GM12878 (cell line): ENCODE results near the gene HDAC5. TPM values are rescaled to one million over a fixed set of nuclear protein-coding genes. Genes with fewer than 3 reads are reported as not detected.

Experiments
- ATAC-seq: fragments of 200-7000 bp; cut with Tn5 transposase; 3 replicates; pipeline ENCODE4 v1.9.1; 2020; ENCODE audit warnings: mild to moderate bottlenecking, moderate library complexity
- BruUV-seq: library from RNA; stranded (reverse); fragments of 400-500 nt; replicated peaks from 2 replicates; lab custom pipeline; 2021; lab: Mats Ljungman, UMichigan
- CTCF ChIA-PET: fragments of 300-600 bp; sonication (Branson Sonifier 250); formaldehyde crosslinking; extraction: SDS; loops from one replicate; lab custom pipeline; 2021; ENCODE audit warnings: inconsistent platforms; lab: Yijun Ruan, JAX
- POLR2A ChIA-PET: fragments of 350-600 bp; formaldehyde crosslinking; extraction: SDS; loops from one replicate; lab custom pipeline; 2021; ENCODE audit warnings: inconsistent platforms; lab: Charles Lee
- RAD21 ChIA-PET: fragments of 300-600 bp; sonication (Branson Sonifier 250); formaldehyde crosslinking; loops from one replicate; lab custom pipeline; 2023; ENCODE audit warnings: antibody characterized with exemption; ENCODE audit not compliant: unreplicated experiment; lab: Charles Lee
- SMC1A ChIA-PET: fragments of 300-600 bp; sonication (Branson Sonifier 250); formaldehyde crosslinking; loops from one replicate; lab custom pipeline; 2023; ENCODE audit not compliant: unreplicated experiment, uncharacterized antibody; lab: Charles Lee
- DNase-seq: peaks from one replicate; pipeline ENCODE4 v3.0.0-alpha.2; 2011; ENCODE audit warnings: low read depth, low spot score
- FAIRE-seq: peaks from 3 replicates; lab custom pipeline; 2011; peaks lifted over from hg19 to GRCh38; lab: Jason Lieb, UNC
- H2AFZ ChIP-seq: 2 replicates; pipeline ENCODE4 v1.6.0; 2011; ENCODE audit warnings: low read depth, low read length, control low read depth; ENCODE audit not compliant: control insufficient read depth
- H3K27ac ChIP-seq: 2 replicates; pipeline ENCODE4 v1.5.1; 2011; ENCODE audit warnings: control low read depth; ENCODE audit not compliant: control insufficient read depth, insufficient read depth
- H3K27me3 ChIP-seq, 2 experiments: replicated peaks in 1 of 2; 2 replicates each; pipeline versions ENCODE4 v1.6.0 to v1.6.1; 2011; ENCODE audit warnings: low read length in 1 of 2; ENCODE audit not compliant: control insufficient read depth in 2 of 2, insufficient read depth in 2 of 2
- H3K36me3 ChIP-seq, 2 experiments: 2 replicates each; pipeline ENCODE4 v1.5.1; 2011; ENCODE audit warnings: low read length in 1 of 2; ENCODE audit not compliant: control insufficient read depth in 2 of 2, insufficient read depth in 2 of 2
- H3K4me1 ChIP-seq: 2 replicates; pipeline ENCODE4 v1.6.1; 2011; ENCODE audit warnings: mild to moderate bottlenecking, low read length, moderate library complexity, mixed read lengths; ENCODE audit not compliant: control insufficient read depth, insufficient read depth
- H3K4me2 ChIP-seq: 2 replicates; pipeline ENCODE4 v1.6.0; 2011; ENCODE audit warnings: control low read depth; ENCODE audit not compliant: control insufficient read depth, insufficient read depth
- H3K4me3 ChIP-seq: fragments of 200-600 bp; sonication (generic); 2 replicates; pipeline ENCODE4 v1.5.1; 2016
- H3K79me2 ChIP-seq: 2 replicates; pipeline ENCODE4 v1.6.0; 2011; ENCODE audit warnings: low read length; ENCODE audit not compliant: control insufficient read depth, insufficient read depth
- H3K9ac ChIP-seq: 2 replicates; pipeline ENCODE4 v1.8.0; 2011; ENCODE audit warnings: low read length, control low read depth, mixed read lengths; ENCODE audit not compliant: control insufficient read depth, insufficient read depth
- H3K9me3 ChIP-seq: replicated peaks from 3 replicates; pipeline ENCODE4 v1.5.1; 2011; ENCODE audit warnings: mild to moderate bottlenecking, low read length; ENCODE audit not compliant: control insufficient read depth, insufficient read depth
- H4K20me1 ChIP-seq: 2 replicates; pipeline ENCODE4 v1.6.0; 2011; ENCODE audit not compliant: control insufficient read depth, insufficient read depth
- FOXM1 ChIP-seq: IDR thresholded peaks from 2 replicates; pipeline ENCODE4 v1.6.1; 2012; ENCODE audit warnings: low read depth, mild to moderate bottlenecking, inconsistent platforms, low read length, moderate library complexity
- KLF5 ChIP-seq: fragments of 450-650 bp; IDR thresholded peaks from 2 replicates; pipeline ENCODE4 v1.6.1; 2014; ENCODE audit warnings: mild to moderate bottlenecking; ENCODE audit not compliant: partially characterized antibody
- NR2C1 ChIP-seq: fragments of 450-650 bp; IDR thresholded peaks from 2 replicates; pipeline ENCODE4 v1.6.1; 2017; ENCODE audit warnings: antibody characterized with exemption, mild to moderate bottlenecking, moderate library complexity
- NR2F1 ChIP-seq: fragments of 450-650 bp; conservative IDR thresholded peaks from 2 replicates; pipeline ENCODE4 v1.6.1; 2017; ENCODE audit warnings: mild to moderate bottlenecking
- SMAD1 ChIP-seq: fragments of 450-650 bp; IDR thresholded peaks from 2 replicates; pipeline ENCODE4 v1.6.1; 2018; ENCODE audit warnings: mild to moderate bottlenecking, low read depth; ENCODE audit not compliant: partially characterized antibody
- WGBS: methylation state at CpG from one replicate; pipeline ENCODE4 v1.1.6; 2016; ENCODE audit warnings: low lambda C conversion rate; ENCODE audit not compliant: insufficient replicate concordance, insufficient coverage; ENCODE audit errors: missing lambda C conversion rate; 5-methylcytosine and 5-hydroxymethylcytosine counted together
- in situ Hi-C: fragments of 300-500 bp; cut with MboI; formaldehyde crosslinking; loops from 9 replicates; pipeline ENCODE4 v1.14.3; 2018; ENCODE audit warnings: mixed read lengths
- intact Hi-C: fragments of 100-400 bp; cut with micrococcal nuclease; formaldehyde crosslinking; loops from one replicate; pipeline ENCODE4 v1.14.2; 2022; ENCODE audit not compliant: unreplicated experiment
- polyA plus RNA-seq, 11 experiments: library from polyadenylated mRNA; depleted of rRNA in 4 of 11; unstranded in 6 of 11; stranded (reverse) in 5 of 11; fragments of >200 nt; fragmentation: Nextera tagmentation in 4 of 11; fragmentation: Illumina TruSeq in 1 of 11; extraction: Ambion mirVana in 4 of 11; extraction: Trizol in 1 of 11; gene quantifications; 1 replicate in 1 of 11; 2 replicates in 10 of 11; pipeline versions ENCODE4 v1.2.1 to v1.2.3, GENCODE V29; 2011 to 2016; ENCODE audit warnings: inconsistent platforms in 2 of 11, missing spikeins in 2 of 11, low read depth in 1 of 11
- total RNA-seq, 4 experiments: library from RNA; depleted of rRNA in 3 of 4; stranded (reverse); fragments of >200 nt in 3 of 4; fragmentation: Illumina TruSeq in 1 of 4; extraction: Trizol in 1 of 4; gene quantifications; 2 replicates each; pipeline versions ENCODE4 v1.2.1 to v1.2.3, GENCODE V29; 2013 to 2021
- TF ChIP-seq, protein P1 (sequence below): fragments of 450-650 bp; IDR thresholded peaks from 2 replicates; pipeline ENCODE4 v1.6.1; 2014; ENCODE audit warnings: mild to moderate bottlenecking
- TF ChIP-seq, protein P2 (sequence below): fragments of 450-650 bp; IDR thresholded peaks from 2 replicates; pipeline ENCODE4 v1.6.1; 2017; ENCODE audit warnings: mild to moderate bottlenecking, moderate library complexity
- TF ChIP-seq, protein P3 (sequence below): IDR thresholded peaks from 2 replicates; pipeline ENCODE4 v1.6.1; 2012; ENCODE audit warnings: low read depth, low read length, improper control_type of control experiment

Gene HDAC5
- total and polyA plus RNA-seq, 10 of the 15 experiments (the other 5 are each of a cell fraction or from before 2014, with no cell fraction given) = 1.1 to 58.0 (median 27.3) TPM

DNA sequence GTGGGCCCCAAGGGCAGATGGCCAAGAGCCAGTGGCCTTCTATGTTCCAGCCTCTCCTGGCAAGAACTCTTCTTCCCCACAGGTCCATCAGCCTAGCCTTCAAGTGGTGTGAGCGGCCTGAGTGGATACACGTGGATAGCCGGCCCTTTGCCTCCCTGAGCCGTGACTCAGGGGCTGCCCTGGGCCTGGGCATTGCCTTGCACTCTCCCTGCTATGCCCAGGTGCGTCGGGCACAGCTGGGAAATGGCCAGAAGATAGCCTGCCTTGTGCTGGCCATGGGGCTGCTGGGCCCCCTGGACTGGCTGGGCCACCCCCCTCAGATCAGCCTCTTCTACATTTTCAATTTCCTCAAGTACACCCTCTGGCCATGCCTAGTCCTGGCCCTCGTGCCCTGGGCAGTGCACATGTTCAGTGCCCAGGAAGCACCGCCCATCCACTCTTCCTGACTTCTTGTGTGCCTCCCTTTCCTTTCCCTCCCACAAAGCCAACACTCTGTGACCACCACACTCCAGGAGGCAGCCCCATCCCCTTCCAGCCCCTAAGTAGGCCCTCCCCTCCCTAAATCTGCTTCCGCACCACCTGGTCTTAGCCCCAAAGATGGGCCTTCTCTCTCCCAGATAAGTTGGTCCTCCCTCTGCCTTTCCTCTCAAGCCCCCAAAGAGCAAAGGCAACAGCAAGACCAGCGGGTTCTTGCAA is 47.7 kb downstream of the HDAC5 start:
- no TSS peak for BruUV-seq
- DNase-seq = no peak
- no peaks in the 10 kb centered on the region for H3K27me3 ChIP-seq
- H3K4me2 ChIP-seq = no peak overlapping the region
- ChIA-PET CTCF (no interaction called here), POLR2A (no interaction called here), SMC1A (no interaction called here), RAD21 (no interaction called here)
- H3K79me2 ChIP-seq = peaks cover 14% of the 10 kb centered on the region
- WGBS = 86% methylated on average over 9 of the region's 10 CpGs
- no peak overlapping the region for H3K4me3 ChIP-seq
- no peaks in the 10 kb centered on the region for H3K4me1 ChIP-seq
- intact Hi-C loops = no loop called here
- H3K9ac ChIP-seq = no peak overlapping the region
- H4K20me1 ChIP-seq = no peaks in the 10 kb centered on the region
- ATAC-seq = no peak
- no peak for FAIRE-seq
- TF ChIP-seq, protein P1, sequence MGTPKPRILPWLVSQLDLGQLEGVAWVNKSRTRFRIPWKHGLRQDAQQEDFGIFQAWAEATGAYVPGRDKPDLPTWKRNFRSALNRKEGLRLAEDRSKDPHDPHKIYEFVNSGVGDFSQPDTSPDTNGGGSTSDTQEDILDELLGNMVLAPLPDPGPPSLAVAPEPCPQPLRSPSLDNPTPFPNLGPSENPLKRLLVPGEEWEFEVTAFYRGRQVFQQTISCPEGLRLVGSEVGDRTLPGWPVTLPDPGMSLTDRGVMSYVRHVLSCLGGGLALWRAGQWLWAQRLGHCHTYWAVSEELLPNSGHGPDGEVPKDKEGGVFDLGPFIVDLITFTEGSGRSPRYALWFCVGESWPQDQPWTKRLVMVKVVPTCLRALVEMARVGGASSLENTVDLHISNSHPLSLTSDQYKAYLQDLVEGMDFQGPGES = no peak
- TF ChIP-seq NR2C1 (no peak), FOXM1 (no peak), KLF5 (no peak), SMAD1 (no peak), NR2F1 (no peak)
- TF ChIP-seq, protein P2, sequence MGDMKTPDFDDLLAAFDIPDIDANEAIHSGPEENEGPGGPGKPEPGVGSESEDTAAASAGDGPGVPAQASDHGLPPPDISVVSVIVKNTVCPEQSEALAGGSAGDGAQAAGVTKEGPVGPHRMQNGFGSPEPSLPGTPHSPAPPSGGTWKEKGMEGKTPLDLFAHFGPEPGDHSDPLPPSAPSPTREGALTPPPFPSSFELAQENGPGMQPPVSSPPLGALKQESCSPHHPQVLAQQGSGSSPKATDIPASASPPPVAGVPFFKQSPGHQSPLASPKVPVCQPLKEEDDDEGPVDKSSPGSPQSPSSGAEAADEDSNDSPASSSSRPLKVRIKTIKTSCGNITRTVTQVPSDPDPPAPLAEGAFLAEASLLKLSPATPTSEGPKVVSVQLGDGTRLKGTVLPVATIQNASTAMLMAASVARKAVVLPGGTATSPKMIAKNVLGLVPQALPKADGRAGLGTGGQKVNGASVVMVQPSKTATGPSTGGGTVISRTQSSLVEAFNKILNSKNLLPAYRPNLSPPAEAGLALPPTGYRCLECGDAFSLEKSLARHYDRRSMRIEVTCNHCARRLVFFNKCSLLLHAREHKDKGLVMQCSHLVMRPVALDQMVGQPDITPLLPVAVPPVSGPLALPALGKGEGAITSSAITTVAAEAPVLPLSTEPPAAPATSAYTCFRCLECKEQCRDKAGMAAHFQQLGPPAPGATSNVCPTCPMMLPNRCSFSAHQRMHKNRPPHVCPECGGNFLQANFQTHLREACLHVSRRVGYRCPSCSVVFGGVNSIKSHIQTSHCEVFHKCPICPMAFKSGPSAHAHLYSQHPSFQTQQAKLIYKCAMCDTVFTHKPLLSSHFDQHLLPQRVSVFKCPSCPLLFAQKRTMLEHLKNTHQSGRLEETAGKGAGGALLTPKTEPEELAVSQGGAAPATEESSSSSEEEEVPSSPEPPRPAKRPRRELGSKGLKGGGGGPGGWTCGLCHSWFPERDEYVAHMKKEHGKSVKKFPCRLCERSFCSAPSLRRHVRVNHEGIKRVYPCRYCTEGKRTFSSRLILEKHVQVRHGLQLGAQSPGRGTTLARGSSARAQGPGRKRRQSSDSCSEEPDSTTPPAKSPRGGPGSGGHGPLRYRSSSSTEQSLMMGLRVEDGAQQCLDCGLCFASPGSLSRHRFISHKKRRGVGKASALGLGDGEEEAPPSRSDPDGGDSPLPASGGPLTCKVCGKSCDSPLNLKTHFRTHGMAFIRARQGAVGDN = no peak
- TF ChIP-seq, protein P3, sequence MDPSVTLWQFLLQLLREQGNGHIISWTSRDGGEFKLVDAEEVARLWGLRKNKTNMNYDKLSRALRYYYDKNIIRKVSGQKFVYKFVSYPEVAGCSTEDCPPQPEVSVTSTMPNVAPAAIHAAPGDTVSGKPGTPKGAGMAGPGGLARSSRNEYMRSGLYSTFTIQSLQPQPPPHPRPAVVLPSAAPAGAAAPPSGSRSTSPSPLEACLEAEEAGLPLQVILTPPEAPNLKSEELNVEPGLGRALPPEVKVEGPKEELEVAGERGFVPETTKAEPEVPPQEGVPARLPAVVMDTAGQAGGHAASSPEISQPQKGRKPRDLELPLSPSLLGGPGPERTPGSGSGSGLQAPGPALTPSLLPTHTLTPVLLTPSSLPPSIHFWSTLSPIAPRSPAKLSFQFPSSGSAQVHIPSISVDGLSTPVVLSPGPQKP = no peak
- in situ Hi-C loops = no loop called here
- no peaks in the 10 kb centered on the region for H3K9me3 ChIP-seq
- H2AFZ ChIP-seq = no peak overlapping the region
- no peak overlapping the region for H3K27ac ChIP-seq
- peaks cover 10% of the 10 kb centered on the region in 2 experiments; a peak in 3 of 4 replicates for H3K36me3 ChIP-seq
